Breast epithelium (tissue), 3 donors: ENCODE data around the gene LRRC26.

Experiments
- CTCF ChIP-seq, 3 donors: fragments of 450-650 bp; IDR thresholded peaks; one replicate each; pipeline ENCODE4 v1.5.1; 2016 to 2017; ENCODE audit warnings: antibody characterized with exemption in 3 of 3, mild to moderate bottlenecking in 3 of 3, moderate library complexity in 3 of 3
- POLR2A ChIP-seq: fragments of 450-650 bp; IDR thresholded peaks from one replicate; pipeline ENCODE4 v1.6.1; 2016; ENCODE audit warnings: antibody characterized with exemption, mild to moderate bottlenecking, moderate library complexity
- POLR2AphosphoS5 ChIP-seq, 3 donors: sonication (generic); formaldehyde crosslinking; IDR thresholded peaks; one replicate each; pipeline ENCODE4 v1.6.1; 2017; ENCODE audit warnings: antibody characterized with exemption in 3 of 3

DNA sequence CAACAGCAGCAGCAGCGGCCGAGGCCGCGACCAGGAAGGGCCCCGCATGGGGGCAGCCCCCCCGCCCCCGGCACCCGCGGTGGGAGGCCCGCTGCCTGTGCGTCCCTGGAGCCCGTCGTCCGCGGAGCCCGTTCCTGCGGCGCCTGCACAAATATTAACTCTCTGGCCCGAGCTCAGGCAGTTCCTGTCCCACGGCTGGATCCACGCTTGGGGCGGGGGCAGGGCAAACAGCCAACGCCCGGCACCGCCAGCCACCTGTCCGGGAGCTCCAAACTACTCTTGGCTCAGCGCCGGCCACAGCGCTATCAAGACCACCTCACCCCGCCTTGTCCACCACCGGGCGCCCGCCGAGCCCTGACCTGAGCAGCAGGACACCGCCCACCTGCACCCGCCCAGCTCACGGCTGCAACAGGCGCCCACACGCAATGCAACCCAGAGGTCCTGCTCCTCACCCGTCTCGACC is at the start of gene LRRC26:
- no peak for TF ChIP-seq CTCF (IDR thresholded peaks at IDR 0.05)
- TF ChIP-seq POLR2AphosphoS5 (IDR thresholded peaks at IDR 0.05) = no peak
- no peak for TF ChIP-seq POLR2A
